COR-L47 (cell line): ENCODE data around the gene SCGB3A1.

Experiments used
- DNase-seq: peaks from one replicate; lab custom pipeline; 2025; lab: John Stamatoyannopoulos, UW

SCGB3A1 gene

DNA sequence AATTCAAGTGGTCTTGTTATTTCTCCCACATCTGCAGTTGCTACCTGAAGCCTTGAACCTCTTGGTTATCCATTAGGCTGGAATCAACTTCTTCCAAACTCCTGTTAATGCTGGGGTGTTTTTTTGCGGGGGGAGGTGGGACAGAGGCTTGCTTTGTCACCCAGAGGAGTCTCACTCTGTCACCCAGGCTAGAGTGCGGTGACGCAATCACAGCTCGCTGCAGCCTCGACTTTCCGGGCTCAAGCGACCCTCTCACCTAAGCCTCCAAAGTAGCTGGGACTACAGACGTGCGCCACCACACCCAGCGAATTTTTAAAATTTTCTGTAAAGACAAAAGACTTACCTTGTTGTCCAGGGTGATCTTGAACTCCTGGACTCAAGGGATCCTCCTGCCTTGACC is 4.4 kb downstream of the SCGB3A1 start:
- no peak for DNase-seq

DNA sequence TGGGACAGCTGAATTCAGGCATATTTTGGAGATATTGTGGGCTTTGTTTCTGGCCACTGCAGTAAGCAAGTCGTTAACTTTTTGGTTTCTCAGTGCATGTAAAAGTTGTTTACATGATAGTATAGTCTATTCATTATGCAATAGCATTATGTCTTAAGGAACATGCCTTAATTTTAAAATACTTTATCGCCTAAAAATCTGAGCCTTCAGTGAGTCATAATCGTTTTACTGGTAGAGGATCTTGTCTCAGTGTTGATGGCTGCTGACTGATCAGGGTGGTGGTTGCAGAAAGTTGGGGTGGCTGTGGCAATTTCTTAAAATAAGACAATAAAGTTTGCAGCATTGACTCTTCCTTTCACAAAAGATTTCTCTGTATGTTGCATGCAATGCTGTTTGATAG is 5.1 kb downstream of the SCGB3A1 start:
- no peak for DNase-seq

DNA sequence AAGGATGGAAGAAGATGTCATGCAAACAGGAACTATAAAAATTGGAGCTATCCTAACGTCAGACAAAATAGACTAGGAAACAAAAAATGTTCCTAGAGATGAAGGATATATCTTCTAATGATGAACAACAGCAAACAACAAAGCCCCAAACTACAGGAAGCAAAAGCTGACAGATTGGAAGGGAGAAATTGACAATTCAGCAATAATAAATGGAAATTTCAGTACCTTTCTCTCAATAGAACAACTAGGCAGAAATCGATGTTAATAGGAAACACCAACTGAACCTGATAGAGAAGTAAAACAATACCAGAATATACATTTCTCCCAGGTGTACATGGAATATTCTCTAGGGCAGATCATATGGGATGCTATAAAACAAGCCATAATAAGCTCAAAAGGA is 7.6 kb downstream of the SCGB3A1 start:
- no peak for DNase-seq

DNA sequence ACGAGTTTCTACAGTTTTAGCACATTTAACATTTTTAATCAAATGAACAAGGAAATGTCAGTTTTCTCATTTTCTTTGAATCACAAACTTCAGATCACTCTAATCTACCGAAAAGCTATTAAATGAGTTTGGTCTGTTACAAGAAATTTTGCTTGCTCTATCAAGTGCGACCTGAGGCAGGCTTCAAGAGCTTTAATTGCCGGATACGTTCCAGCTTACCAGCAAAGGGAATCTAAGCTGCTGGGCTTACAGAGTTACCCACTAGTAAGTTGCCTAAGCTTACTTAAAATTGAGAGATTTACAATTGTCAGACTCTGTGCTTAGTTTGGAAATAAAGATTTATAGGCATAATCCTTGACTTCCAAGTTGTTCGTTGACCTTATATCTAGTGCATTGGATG is 10.6 kb downstream of the SCGB3A1 start:
- DNase-seq: no peak

DNA sequence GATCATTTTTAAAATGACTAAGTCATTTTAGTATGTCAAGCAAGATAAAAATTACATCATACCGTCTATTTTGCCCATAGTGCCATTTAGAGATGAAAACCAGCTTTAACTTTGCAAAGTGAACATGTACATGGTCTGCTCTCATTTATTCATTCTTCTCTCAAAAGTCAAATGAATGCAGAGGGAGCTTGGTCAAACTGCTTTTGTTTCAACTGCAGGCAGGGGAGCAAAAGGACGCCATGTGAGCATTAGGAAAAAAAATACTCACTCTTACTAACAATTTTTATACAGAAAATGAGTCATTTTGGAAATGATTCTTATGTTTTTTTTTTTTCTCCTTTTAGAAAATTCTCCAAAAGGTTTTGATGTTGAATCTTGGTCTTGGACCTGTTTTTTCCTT is 15.7 kb downstream of the SCGB3A1 start:
- no peak for DNase-seq

DNA sequence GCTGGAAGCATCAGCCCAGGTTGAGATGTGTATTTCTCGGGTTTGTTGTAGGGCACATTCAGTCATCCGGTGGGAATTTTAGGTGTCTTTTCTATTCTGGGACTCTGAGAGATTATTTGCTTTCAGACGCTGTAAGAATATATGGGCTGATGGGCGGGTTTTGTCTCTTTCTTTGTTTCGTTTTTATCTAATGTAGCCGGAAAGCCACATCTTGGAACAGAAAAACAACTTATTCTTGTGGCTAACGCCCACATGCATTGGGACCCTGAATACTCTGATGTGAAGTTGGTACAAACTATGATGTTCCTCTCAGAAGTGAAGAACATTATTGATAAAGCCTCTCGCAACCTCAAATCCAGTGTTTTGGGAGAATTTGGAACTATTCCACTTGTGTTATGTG is 22.4 kb downstream of the SCGB3A1 start:
- DNase-seq: no peak

DNA sequence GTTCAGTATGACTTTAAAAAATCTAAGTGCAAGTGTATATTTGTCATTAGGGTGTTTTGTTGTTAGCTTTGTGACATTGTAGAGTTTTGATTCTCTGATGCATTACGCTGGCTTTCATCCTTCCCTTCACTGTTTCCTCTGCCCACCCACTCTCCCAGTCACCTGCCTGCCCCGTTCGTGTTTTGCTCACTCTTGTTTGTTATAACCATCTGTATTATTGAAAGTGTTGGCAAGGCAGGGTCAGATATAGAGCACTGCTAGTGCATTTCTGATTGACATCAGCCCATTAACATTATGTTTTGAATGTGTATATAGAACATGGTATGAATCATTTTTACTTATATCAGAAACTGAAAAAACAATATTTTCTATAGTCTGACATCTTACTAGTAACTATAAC is 27.3 kb downstream of the SCGB3A1 start:
- no peak for DNase-seq

DNA sequence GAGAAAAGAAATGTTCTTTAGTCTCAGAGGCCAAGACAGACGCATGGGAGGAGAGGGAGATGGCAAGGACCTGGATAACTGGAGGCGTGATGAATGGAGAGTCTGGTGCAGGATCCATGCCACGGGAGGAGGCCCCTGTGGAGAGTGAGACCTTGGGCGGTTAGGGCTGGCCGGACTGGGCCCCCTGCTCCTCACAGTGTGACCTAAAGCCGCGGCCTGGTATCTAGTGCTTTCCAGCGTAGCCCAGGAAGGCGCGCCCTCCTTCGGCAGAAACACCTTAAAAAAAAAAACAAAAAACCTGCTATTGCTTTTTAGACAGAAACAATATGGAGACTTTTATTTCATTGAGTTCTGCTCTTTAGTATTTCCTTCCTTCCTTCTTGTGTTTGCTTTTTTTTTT is 33.1 kb downstream of the SCGB3A1 start:
- DNase-seq: no peak

DNA sequence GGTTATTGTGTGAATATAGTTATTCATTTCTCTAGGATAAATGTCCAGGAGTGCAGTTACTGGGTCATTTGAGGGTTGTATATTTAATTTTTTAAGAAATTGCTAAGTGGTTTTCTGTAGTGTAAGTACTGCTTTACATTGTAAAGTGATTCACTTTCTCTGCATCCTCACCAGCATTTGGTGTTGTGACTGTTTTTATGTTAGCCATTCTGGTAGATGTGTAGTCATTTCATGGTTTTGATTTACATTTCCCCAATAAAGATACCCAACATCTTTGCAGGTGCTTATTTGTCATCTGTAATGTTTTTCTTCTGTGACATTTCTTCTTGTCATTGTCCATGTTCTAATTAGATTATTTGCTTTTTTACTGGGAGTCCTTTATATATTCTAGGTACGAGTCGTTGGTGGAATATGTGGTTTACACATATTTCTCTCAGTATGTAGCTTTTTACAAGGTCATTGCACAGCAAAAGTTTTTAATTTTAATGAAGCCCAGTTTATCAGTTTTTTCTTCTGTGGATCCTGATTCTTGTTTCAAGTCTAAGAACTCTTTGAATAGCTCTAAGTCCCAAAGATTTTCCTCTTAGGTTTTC is 34.0 kb downstream of the SCGB3A1 start:
- DNase-seq: no peak

DNA sequence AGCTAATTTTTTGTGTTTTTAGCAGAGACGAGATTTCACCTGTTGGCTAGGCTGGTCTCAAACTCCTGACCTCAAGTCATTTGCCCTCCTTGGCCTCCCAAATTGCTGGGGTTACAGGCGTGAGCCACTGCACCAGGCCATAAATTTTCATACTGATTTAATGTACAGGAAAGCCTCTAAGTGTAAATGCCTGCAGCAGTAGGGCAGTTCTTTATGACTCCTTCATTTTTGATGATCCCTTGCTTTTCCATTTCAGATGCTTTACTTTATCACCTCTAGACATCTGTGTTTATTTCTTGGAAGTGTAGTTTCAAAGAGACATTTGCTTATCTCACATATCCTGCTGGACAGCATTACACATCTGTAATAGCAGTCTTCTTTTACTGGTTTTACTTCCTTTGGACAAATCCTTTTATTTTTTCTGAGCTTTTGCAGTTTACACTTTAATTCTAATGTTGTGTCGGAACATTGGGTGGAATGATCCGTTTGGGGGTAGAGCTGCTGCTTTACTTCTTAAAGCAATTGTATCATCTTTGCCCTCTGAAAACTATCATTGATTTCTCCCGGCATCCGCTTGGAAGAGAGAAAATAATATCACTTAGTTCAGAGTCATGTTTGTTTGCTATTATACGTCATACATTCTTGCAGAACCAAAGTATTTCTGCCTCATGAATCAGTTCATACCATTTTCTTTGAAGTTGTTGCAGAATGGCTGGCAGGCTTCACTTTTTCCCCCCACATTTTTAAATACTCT is 36.0 kb downstream of the SCGB3A1 start:
- no peak for DNase-seq

DNA sequence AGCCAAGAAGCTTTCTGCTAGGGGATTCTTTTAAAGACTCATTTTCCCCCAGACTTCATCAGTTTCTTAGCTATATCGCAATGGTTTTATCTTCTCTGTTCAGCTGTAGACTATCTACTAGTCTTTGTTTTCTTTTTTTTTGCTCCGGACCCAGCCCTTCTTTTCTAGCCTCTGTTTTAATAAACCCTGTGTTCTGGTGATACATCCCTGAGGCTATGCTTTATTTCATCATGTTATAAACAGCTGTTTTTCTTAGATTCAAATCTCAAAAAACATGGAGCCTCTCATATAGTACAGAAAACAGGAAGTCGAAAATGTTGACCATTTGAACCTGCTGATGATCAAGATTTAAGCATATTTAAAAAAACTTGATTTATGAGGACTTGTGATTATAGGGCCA is 37.8 kb downstream of the SCGB3A1 start:
- DNase-seq: no peak

DNA sequence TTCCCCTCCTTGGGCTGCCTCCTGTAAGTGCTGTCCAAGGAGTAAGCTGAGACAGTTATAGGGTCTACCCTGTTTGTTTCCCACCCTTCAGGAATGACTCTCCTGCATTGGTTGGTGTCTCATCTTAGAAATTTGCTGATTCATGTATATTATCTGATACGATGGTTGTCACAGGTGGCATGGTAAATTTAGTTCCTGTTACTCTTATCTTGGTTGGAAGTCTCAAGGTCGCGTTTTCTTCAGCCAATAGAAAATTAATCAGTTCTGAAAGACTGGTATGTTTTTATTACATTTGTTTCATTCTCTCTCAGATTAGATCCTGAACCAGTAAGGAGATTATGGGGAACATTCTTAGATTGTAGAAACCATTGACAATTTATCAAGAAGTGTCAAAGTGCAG is 42.7 kb downstream of the SCGB3A1 start:
- DNase-seq: no peak

DNA sequence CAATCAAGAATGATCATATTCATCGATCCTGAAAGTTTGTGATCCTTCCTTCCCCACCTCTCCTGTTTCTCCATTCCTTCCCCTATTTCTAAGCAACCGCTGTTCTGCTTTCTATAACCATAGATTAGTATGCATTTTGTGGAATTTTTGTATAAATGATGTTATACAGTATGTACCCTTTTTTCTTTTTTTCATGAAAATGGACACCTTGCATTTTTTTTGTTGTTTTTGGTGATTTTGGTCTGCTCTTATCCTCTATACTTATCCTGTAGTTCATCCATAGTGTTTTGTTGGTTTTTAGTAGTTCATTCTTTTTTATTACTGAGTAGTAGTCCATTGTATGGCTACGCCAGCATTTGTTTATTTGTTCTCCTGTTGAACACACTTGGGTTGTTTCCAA is 46.1 kb downstream of the SCGB3A1 start:
- DNase-seq: no peak

DNA sequence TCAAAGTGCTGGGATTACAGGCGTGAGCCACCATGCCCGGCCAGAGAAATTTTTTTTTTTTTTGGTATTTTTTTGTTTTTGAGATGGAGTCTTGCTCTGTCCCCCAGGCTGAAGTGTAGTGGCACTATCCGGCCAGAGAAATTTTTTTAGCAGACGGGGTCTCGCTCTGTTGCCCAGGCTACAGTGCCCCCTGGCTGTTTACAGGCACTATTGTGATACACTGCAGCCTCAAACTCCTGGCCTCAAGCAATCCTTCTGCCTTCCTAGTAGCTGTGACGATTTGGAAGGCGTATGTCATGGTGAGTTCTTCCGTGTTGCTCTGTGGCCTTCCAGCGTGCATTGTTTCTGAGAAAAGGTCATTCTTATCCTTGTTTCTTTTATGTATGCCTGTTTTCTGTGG is 49.6 kb downstream of the SCGB3A1 start:
- no peak for DNase-seq
